Type B pancreatic cell (in vitro differentiated cells): Measurements from ENCODE around the gene PPP6R3. TPM values are rescaled to one million over a fixed set of nuclear protein-coding genes. Genes with fewer than 3 reads are reported as not detected.

ENCODE experiments used
- DNase-seq: peaks from one replicate; pipeline ENCODE4 v3.0.0; 2021; ENCODE audit warnings: mixed read lengths; ENCODE audit not compliant: unreplicated experiment; ENCODE audit errors: extremely low spot score
- H3K27ac Mint-ChIP-seq: 2 replicates; pipeline ENCODE4 v1.8.0; 2021; ENCODE audit warnings: mild to moderate bottlenecking, mixed read lengths
- H3K27me3 Mint-ChIP-seq: 2 replicates; pipeline ENCODE4 v1.8.0; 2021; ENCODE audit warnings: mixed read lengths
- H3K36me3 Mint-ChIP-seq: 2 replicates; pipeline ENCODE4 v1.8.0; 2021; ENCODE audit warnings: mixed read lengths
- H3K4me1 Mint-ChIP-seq: one replicate; pipeline ENCODE4 v1.8.0; 2021; ENCODE audit warnings: mixed read lengths; ENCODE audit not compliant: unreplicated experiment
- H3K4me3 Mint-ChIP-seq: 2 replicates; pipeline ENCODE4 v1.8.0; 2021; ENCODE audit warnings: mild to moderate bottlenecking, mixed read lengths
- H3K9me3 Mint-ChIP-seq: 2 replicates; pipeline ENCODE4 v1.8.0; 2021; ENCODE audit warnings: mixed read lengths
- total RNA-seq: library from RNA; stranded (reverse); gene quantifications from 2 replicates; pipeline ENCODE4 v1.2.1, GENCODE V29; 2021; ENCODE audit warnings: low replicate concordance
- TF ChIP-seq, protein P1 (sequence below): fragments of 200-600 bp; sonication (generic); conservative IDR thresholded peaks from 2 replicates; pipeline ENCODE4 v1.5.0; 2021; ENCODE audit warnings: antibody characterized with exemption, mild to moderate bottlenecking

The PPP6R3 gene
- total RNA-seq, 1 donor from 2014 or later, result 104 TPM

DNA sequence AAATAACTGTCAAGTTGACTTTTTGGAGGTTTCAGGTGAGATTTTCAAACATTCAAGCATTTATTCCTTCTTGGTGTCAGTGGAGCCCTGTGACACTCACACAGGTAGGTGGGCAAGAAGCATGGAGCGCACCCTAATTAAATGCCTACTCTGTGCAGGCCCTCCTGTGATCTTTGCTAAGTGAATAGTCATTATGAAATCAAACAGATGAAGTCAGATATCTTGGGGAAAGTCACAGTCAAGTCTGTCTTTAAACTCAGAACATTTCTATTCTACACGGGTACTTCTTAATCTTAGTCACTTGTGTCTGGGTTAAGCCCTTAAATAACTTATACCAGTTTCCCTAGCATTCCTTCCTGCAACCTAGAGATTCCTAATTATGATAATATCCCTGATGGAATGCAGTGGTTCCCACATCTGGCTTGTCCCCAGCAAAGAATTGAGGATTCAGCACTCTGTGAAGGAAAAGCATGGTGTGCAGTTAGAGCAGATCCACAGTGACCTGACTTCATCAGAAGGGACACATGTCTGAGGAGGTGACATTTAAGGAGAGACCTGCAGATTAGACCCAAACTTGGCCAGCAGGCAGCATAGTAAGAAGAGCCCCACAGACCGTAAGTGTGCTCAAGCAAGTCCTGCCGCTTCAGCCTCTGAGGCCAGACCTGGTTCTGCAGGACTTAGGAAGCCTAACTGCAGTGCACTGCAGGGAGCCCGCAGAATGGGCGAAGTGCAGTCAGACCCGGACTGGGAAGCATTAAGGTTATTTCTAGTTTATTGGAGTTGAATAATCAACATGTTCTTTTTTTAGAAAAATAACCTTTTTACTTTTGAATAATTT is 138.5 kb downstream of the PPP6R3 start:
- H3K27ac Mint-ChIP-seq, result no peak overlapping the region
- H3K9me3 Mint-ChIP-seq, result no peaks in the 10 kb centered on the region
- no peak for DNase-seq
- peaks cover 52% of the 10 kb centered on the region for H3K36me3 Mint-ChIP-seq
- TF ChIP-seq, protein P1, sequence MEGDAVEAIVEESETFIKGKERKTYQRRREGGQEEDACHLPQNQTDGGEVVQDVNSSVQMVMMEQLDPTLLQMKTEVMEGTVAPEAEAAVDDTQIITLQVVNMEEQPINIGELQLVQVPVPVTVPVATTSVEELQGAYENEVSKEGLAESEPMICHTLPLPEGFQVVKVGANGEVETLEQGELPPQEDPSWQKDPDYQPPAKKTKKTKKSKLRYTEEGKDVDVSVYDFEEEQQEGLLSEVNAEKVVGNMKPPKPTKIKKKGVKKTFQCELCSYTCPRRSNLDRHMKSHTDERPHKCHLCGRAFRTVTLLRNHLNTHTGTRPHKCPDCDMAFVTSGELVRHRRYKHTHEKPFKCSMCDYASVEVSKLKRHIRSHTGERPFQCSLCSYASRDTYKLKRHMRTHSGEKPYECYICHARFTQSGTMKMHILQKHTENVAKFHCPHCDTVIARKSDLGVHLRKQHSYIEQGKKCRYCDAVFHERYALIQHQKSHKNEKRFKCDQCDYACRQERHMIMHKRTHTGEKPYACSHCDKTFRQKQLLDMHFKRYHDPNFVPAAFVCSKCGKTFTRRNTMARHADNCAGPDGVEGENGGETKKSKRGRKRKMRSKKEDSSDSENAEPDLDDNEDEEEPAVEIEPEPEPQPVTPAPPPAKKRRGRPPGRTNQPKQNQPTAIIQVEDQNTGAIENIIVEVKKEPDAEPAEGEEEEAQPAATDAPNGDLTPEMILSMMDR, result no peak
- H3K4me1 Mint-ChIP-seq, result no peaks in the 10 kb centered on the region
- no peak overlapping the region for H3K4me3 Mint-ChIP-seq
- no peaks in the 10 kb centered on the region for H3K27me3 Mint-ChIP-seq

DNA sequence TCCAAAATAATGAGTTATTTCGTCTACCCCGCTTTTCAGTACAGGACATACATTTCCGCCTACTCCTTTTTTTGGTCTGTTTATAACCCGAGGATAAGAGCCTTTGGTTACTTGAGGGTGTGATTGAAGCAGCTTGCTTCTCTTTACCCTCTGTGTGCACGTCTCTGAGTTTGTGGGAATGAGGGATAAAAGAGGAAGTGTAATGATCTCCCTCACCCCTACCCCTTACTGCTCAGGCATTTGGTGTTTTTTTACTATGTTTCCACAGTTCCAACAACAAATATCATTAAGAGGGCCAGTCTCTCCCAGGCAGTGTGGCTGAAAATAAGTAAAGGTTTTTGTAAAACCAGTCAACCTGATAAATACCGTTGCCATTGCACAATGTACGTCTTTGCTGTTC is 140.6 kb downstream of the PPP6R3 start:
- Mint-ChIP-seq H3K27ac (peak overlapping the region; percentile 11), H3K36me3 (peaks cover 58% of the 10 kb centered on the region), H3K4me1 (no peaks in the 10 kb centered on the region), H3K9me3 (no peaks in the 10 kb centered on the region), H3K27me3 (no peaks in the 10 kb centered on the region), H3K4me3 (no peak overlapping the region)
- TF ChIP-seq, protein P1, result no peak
- no peak for DNase-seq

DNA sequence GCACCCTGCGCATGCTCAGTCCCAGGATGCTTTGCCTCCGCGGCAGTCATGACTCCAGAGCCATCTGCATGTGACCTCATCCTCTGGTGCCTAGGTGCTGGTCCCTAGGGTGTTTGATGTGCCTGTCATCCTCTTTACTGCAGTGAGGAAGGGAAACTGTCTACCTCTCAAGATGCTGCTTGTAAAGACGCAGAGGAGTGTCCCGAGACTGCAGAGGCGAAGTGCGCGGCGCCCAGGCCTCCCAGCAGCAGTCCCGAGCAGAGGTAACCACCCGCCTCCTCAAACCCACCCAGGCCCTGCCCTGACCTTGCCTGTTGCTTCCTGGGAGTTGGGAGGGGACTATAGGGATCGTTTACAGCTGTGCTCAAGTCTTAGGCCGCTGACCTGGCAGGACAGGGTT is 149.2 kb downstream of the PPP6R3 start:
- no peaks in the 10 kb centered on the region for H3K27me3 Mint-ChIP-seq
- TF ChIP-seq, protein P1, result no peak
- peaks cover 54% of the 10 kb centered on the region for H3K36me3 Mint-ChIP-seq
- H3K27ac Mint-ChIP-seq, result peak overlapping the region; percentile 29
- H3K4me3 Mint-ChIP-seq, result no peak overlapping the region
- DNase-seq, result no peak
- no peaks in the 10 kb centered on the region for H3K4me1 Mint-ChIP-seq
- no peaks in the 10 kb centered on the region for H3K9me3 Mint-ChIP-seq

DNA sequence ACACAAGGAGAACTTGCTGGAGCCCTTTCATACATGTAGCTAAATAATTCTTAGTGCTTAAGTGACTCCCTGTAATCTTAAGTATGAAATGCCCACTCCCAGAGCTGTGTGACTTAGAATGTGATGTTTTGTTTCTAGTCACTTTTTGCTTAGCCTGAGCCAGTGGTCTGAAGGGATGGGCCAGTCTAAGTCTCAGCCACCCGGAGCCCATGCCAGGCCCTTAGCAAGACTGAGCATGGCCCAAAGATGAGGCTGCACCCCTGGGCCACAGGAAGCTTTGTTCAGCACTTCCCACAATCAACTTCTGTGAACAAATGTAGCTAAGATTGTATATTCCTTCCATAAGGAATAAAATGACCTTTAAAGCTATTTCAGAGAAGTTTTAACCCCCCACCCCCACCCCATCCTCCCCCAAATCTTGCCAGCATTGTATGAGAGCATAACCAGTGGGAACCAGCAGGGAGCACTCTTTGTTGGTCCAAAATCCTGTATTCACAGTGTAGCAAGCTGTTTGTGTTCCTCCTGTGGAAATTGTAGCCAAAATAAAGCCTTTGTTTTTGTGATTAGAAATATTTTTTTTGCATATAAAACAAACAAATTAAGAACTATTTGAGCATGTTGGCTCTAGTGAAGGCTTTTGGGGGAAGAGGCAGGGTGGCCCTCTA is 150.0 kb downstream of the PPP6R3 start:
- Mint-ChIP-seq H3K4me1 (no peaks in the 10 kb centered on the region), H3K36me3 (peaks cover 53% of the 10 kb centered on the region), H3K9me3 (no peaks in the 10 kb centered on the region), H3K27me3 (no peaks in the 10 kb centered on the region), H3K4me3 (no peak overlapping the region), H3K27ac (no peak overlapping the region)
- TF ChIP-seq, protein P1, result peak; percentile 54
- no peak for DNase-seq

DNA sequence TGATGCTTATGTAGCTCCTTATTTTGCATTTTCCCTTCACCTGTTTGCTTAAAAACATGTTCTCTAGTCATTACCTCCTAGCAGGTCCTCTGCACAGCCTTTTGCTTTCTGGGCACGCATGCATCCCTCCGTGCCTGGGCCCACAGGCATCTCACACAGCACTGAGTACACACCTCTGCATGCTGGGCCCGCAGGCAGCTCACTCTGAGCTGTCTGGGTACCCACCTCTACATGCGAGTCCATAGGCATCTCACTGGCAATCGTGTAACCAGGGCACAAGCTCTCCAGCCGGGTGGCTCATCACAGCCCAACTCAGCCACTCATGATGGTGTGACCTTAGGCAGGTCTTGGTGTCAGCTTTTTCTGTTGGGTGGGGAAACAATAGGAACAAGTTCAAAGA is 155.1 kb downstream of the PPP6R3 start:
- TF ChIP-seq, protein P1, result no peak
- DNase-seq, result no peak
- no peaks in the 10 kb centered on the region for H3K4me1 Mint-ChIP-seq
- H3K27ac Mint-ChIP-seq, result no peak overlapping the region
- H3K36me3 Mint-ChIP-seq, result peaks cover 43% of the 10 kb centered on the region
- no peaks in the 10 kb centered on the region for H3K27me3 Mint-ChIP-seq
- no peak overlapping the region for H3K4me3 Mint-ChIP-seq
- H3K9me3 Mint-ChIP-seq, result no peaks in the 10 kb centered on the region
